Activated T-helper 1 cell treated with anti-CD3 and anti-CD28 coated beads, Interleukin-12 subunit alpha, Interleukin-12 subunit beta, Interleukin-2, Interleukin-4 antibody, amounts not matched to agents 30 ng/mL and 10 ng/mL and 1 ng/mL, durations not matched to agents 14 hours and 24 hours and 36 hours (primary cell): ENCODE results near the gene TAS1R2. TPM values are rescaled to one million over a fixed set of nuclear protein-coding genes. Genes with fewer than 3 reads are reported as not detected.

Experiments used
- DNase-seq: peaks from one replicate; pipeline ENCODE4 v3.0.0; 2021; ENCODE audit warnings: low spot score
- H3K27ac Mint-ChIP-seq: one replicate; pipeline ENCODE4 v1.8.0; 2021; ENCODE audit warnings: mild to moderate bottlenecking, mixed read lengths
- H3K27me3 Mint-ChIP-seq: one replicate; pipeline ENCODE4 v1.8.0; 2022; ENCODE audit warnings: mild to moderate bottlenecking, moderate library complexity, mixed read lengths; ENCODE audit not compliant: insufficient read depth
- H3K36me3 Mint-ChIP-seq: one replicate; pipeline ENCODE4 v1.8.0; 2021; ENCODE audit warnings: low read depth, mixed read lengths
- H3K4me1 Mint-ChIP-seq: one replicate; pipeline ENCODE4 v1.8.0; 2021; ENCODE audit warnings: low read depth, mixed read lengths
- H3K4me3 Mint-ChIP-seq: one replicate; pipeline ENCODE4 v1.8.0; 2021; ENCODE audit warnings: mild to moderate bottlenecking, moderate library complexity, mixed read lengths
- H3K9me3 Mint-ChIP-seq: one replicate; pipeline ENCODE4 v1.8.0; 2021; ENCODE audit warnings: mixed read lengths
- intact Hi-C: fragments of 100-400 bp; cut with micrococcal nuclease; formaldehyde crosslinking; loops from one replicate; pipeline ENCODE4 v1.15.1; 2024
- total RNA-seq: library from RNA; stranded (reverse); gene quantifications from 2 replicates; pipeline ENCODE4 v1.2.3, GENCODE V29; 2022

Gene TAS1R2
- not detected in 2 replicates for total RNA-seq

GRCh38 chr1:18859560-18859959, at the start of gene TAS1R2:
Gene TAS1R2 (minus strand): TSS chr1:18859660. CDS start chr1:18859660, 0 bp downstream.
- Mint-ChIP-seq H3K27ac (no peak within 1 kb of the TSS), H3K4me1 (no peaks in the 10 kb centered on the region), H3K4me3 (no peak within 1 kb of the TSS), H3K9me3 (no peaks in the 10 kb centered on the region), H3K36me3 (no peaks in the 10 kb centered on the region), H3K27me3 (peaks cover 4% of the 10 kb centered on the region)
- no peak for DNase-seq
- intact Hi-C loops: no loop called here

- H3K9me3 Mint-ChIP-seq: no peaks in the 10 kb centered on the region
- no peak overlapping the region for H3K27ac Mint-ChIP-seq
- no peak overlapping the region for H3K4me3 Mint-ChIP-seq
- peaks cover 23% of the 10 kb centered on the region for H3K4me1 Mint-ChIP-seq
- intact Hi-C loops: loop anchor here (1.0 to 2.0 kb wide), 7 partner anchors 18 to 205 kb away; no protein-coding TSS in a partner anchor
- H3K27me3 Mint-ChIP-seq: no peaks in the 10 kb centered on the region
- no peak for DNase-seq
- H3K36me3 Mint-ChIP-seq: peaks cover 38% of the 10 kb centered on the region
Observed at GRCh38 chr1:18907917-18908845, 48.7 kb upstream of the TAS1R2 start.

DNA sequence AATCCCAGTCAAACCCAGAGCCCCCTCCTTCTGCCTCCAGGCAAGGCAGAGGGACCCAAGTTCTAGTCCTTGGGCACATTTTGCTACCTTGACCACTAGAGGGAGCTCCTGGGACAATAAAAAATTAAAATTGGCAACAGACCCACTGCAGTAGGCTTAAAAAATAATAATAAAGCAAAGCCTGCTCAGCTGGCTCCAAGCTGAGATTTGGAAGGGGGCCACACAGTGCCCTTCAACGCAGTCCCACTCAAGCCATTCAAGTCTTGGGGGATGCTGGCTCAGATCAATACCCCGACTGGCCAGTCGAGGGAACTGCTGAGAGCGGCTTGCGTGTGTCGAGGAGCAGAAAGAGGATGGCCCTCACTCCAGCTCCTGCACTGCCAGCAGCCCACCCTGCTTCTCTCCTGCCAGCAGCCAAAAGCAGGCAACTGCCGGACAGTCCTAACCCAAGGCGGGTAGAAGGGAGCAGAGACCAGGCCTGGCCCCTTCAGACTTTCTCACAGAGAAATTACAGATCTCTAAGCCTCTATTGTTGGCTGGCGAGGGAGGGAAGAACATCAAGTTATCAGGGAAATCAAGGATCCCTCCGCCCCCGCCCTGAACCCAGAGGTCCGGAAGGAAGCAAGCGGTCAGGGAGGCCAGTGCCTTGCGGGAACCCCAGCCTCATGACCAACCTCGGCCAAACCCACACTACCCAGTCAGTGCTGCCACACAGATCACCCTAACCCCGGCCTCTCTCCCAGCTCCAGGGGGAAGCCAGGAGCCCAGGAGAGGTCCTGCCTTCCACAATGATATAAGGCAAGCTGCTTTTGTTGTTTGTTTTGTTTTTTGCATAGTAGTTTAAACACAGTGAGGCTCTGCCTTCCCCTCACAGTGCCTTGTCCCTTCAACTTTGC, 47.8 kb upstream of the TAS1R2 start:
- intact Hi-C loops: loop anchor here (1.0 to 2.0 kb wide), 7 partner anchors 19 to 206 kb away; no protein-coding TSS in a partner anchor
- no peak overlapping the region for H3K4me3 Mint-ChIP-seq
- peaks cover 21% of the 10 kb centered on the region for H3K4me1 Mint-ChIP-seq
- no peaks in the 10 kb centered on the region for H3K9me3 Mint-ChIP-seq
- H3K27me3 Mint-ChIP-seq: no peaks in the 10 kb centered on the region
- peaks cover 33% of the 10 kb centered on the region for H3K36me3 Mint-ChIP-seq
- DNase-seq: peak; percentile 43
- no peak overlapping the region for H3K27ac Mint-ChIP-seq

DNA sequence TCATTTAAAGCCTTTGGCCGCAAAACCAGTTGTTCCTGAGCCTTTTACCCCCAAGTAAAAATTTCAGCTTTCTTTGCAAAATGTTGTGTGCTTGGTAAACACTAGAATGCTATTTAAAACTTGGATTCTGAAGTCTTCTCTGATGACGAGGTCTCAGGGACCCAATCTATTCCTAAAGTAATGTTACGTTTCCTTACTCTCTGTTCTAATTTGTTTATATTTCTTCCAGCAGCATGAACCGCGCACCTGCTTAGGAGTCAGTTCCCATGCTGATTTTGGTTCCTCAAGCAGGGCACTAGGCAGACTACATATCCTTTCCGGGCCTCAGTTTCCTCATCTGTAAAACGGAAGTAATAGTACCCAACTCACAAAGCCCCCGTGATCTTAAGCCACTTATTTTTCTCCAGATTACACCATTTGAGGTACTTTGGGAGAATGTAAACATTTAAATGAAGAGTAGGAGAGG, 43.9 kb upstream of the TAS1R2 start:
- no peak for DNase-seq
- peak overlapping the region; percentile 85 for H3K4me3 Mint-ChIP-seq
- intact Hi-C loops: loop anchor here (2.0 to 5.0 kb wide), 2 partner anchors 185 to 309 kb away; partner anchors contain the start of gene UBR4
- peak overlapping the region; percentile 49 for H3K27ac Mint-ChIP-seq
- H3K27me3 Mint-ChIP-seq: no peaks in the 10 kb centered on the region
- peaks cover 47% of the 10 kb centered on the region for H3K4me1 Mint-ChIP-seq
- H3K9me3 Mint-ChIP-seq: no peaks in the 10 kb centered on the region
- peaks cover 6% of the 10 kb centered on the region for H3K36me3 Mint-ChIP-seq

DNA sequence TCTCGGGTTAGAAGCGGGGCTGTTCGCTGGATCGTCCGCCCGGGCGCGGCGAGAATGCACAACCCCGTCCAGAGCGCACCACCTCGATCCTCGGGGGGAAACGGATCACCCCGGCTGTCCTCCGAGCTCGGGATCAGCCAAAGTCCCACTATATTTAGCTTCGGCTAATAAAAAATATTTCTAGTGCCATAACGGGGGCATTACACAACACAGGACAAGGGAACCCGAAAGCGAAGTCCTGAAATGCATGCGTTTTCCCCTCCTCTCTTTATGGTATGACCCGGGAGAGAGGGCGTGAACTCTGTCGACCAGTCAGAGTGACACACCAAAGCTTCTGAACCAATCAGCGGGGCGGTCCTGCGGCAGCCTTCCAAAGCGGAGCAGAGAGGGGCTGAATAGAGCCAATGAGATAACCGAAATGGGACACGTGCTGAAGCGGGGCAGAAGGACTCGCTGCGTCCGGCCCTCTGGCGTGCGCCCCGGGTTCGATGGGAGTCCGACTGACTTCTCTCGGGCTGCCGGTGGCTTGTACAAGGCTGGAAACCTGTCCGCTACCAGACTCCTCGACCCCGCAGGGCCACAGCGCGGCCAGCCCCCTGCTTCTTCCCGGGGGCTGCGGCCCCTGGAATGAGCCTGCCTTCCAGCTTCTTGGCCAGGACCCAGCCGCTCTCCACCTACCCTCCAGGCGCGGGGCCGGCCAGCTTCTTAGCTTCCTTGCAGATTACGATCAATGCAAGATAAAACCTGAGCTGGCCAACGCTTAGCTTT, 43.2 kb upstream of the TAS1R2 start, which contains the start of gene ALDH4A1:
ALDH4A1 (minus strand) TSS at position 33 of the 768 bp plus-strand sequence; CDS start at position 1, 32 bp downstream.
- Mint-ChIP-seq H3K27ac (peak within 1 kb of the TSS; percentile 94), H3K36me3 (peaks cover 6% of the 10 kb centered on the region), H3K9me3 (no peaks in the 10 kb centered on the region), H3K4me1 (peaks cover 47% of the 10 kb centered on the region), H3K4me3 (peak within 1 kb of the TSS; percentile 96), H3K27me3 (no peaks in the 10 kb centered on the region)
- DNase-seq: peak; percentile 93
- intact Hi-C loops: loop anchor here (1.0 to 5.0 kb wide), 6 partner anchors 24 to 310 kb away; partner anchors contain the start of genes IFFO2 and UBR4

DNA sequence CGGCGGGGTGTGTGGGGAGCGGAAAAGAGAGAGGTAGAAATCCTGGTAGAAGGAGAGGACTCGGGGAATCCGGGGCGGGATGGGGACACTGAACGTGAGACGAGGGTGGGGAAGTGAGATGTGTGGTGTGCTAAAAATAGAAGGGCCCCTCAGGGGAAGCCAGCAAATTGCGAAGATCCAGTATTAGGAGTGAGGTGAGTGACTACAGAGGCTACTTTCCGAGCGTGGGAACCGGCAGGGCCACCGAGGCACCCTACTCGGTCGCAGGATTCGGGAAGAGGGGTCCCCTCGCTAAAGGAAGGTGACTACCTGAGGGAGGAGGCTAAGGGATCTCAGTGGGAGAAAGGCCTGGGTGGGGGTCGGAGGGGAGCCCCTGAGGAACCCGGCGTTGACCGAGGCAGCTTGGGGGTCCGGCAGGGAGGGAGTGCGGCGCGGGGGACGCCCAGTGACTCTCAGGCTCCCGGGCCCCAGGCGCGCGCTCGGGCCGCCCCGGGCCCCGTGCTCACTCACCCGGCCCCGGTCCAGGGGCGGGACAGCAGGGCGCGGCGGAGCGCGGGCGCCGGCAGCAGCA, 42.6 kb upstream of the TAS1R2 start:
- peaks cover 3% of the 10 kb centered on the region for H3K36me3 Mint-ChIP-seq
- no peaks in the 10 kb centered on the region for H3K27me3 Mint-ChIP-seq
- DNase-seq: no peak
- intact Hi-C loops: loop anchor here (1.0 to 5.0 kb wide), 6 partner anchors 24 to 310 kb away; partner anchors contain the start of genes IFFO2 and UBR4
- no peaks in the 10 kb centered on the region for H3K9me3 Mint-ChIP-seq
- H3K4me3 Mint-ChIP-seq: peak overlapping the region; percentile 96
- peaks cover 44% of the 10 kb centered on the region for H3K4me1 Mint-ChIP-seq
- H3K27ac Mint-ChIP-seq: peak overlapping the region; percentile 94

DNA sequence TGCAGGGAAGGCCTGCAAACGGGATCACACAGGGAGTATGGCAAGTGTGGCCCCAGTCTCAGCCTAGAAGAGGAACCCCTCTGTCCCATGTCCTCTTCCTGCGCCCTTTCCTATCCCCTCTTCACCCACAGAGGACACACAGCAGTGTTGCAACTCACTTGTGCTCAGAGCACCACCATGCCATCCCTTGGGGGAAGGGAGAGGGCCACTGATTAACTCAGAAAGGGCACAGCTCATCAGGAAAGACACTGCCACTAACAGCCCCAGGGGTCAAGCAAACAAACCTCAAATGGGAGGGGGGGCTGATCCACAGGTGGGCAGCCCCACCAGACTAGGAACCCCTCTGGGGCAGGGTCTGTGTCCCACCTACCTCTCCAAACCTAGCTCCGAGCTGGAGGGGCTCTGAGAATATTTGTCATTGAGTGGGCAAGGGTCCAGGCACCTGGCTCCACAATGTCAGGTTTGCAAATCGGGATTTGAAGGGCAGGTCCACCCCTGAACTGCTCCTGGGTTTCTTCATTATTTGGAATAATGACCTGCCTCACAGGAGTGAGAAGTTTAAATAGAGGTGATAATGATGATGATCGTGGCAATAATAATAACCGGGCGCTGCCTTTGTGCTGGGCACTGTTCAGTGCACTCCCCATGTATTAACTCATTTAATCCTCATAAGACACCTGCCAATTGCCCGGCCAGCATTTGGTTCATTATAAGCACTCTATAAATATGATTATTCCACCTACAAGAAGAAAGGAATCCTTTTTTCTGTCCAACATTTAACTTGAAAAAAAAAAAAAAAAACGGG, 41.9 kb upstream of the TAS1R2 start:
- Mint-ChIP-seq H3K4me3 (peak overlapping the region; percentile 96), H3K36me3 (peaks cover 3% of the 10 kb centered on the region), H3K27me3 (no peaks in the 10 kb centered on the region), H3K4me1 (peaks cover 39% of the 10 kb centered on the region), H3K27ac (peak overlapping the region; percentile 89), H3K9me3 (no peaks in the 10 kb centered on the region)
- intact Hi-C loops: loop anchor here (5.0 kb wide), 1 partner anchor 311 kb away; the partner anchor contains the start of gene UBR4
- DNase-seq: no peak

DNA sequence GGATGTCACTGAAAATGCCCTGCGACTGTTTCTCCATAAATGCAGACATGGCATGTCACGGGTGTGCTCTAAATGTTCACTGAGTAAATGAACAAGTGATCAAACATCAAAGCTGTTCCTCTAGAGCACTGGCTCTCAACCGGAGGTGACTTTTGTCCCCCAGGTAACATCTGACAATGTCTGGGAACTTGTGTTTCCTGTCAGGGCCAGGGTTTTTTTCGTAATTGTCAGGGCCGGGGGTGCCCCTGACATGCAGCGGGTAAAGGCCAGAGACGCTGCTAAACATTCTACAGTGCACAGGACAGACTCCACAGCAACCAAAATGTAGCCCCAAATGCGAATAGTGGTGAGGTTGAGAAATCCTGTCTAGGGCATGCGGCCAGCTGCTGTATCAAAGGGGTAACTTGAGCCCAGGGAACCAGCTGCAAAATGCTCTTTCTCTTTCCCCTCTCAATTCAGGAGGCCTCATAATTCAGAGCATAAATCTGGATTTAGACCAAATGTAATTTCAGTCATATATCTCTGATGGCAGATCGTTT, 40.9 kb upstream of the TAS1R2 start:
- intact Hi-C loops: loop anchor here (5.0 kb wide), 1 partner anchor 312 kb away; the partner anchor contains the start of gene UBR4
- Mint-ChIP-seq H3K27ac (peak overlapping the region; percentile 23), H3K9me3 (no peaks in the 10 kb centered on the region), H3K27me3 (no peaks in the 10 kb centered on the region), H3K4me1 (peaks cover 39% of the 10 kb centered on the region), H3K4me3 (peak overlapping the region; percentile 74), H3K36me3 (peaks cover 3% of the 10 kb centered on the region)
- no peak for DNase-seq

- intact Hi-C loops: loop anchor here (5.0 kb wide), 1 partner anchor 313 kb away; the partner anchor contains the start of gene UBR4
- no peak for DNase-seq
- Mint-ChIP-seq H3K9me3 (no peaks in the 10 kb centered on the region), H3K36me3 (peaks cover 3% of the 10 kb centered on the region), H3K27me3 (no peaks in the 10 kb centered on the region), H3K4me3 (no peak overlapping the region), H3K4me1 (peaks cover 39% of the 10 kb centered on the region), H3K27ac (no peak overlapping the region)
Observed at GRCh38 chr1:18899363-18900049, 40.0 kb upstream of the TAS1R2 start.

- Mint-ChIP-seq H3K27me3 (no peaks in the 10 kb centered on the region), H3K4me1 (peaks cover 31% of the 10 kb centered on the region), H3K9me3 (no peaks in the 10 kb centered on the region), H3K36me3 (no peaks in the 10 kb centered on the region), H3K4me3 (no peak overlapping the region), H3K27ac (no peak overlapping the region)
- intact Hi-C loops: no loop called here
- no peak for DNase-seq
Observed at GRCh38 chr1:18898567-18898966, 39.1 kb upstream of the TAS1R2 start.
